ENCODE results near the gene NRXN3.

NRXN3 gene

GRCh38 chr14:79134361-79134760 is 964.2 kb downstream of the NRXN3 start:
- H3K36me3 ChIP-seq (ENCODE audit: control insufficient read depth, insufficient read depth, low read length), result no peaks in the 10 kb centered on the region
- H3K9me3 ChIP-seq (ENCODE audit: control insufficient read depth, low read length), result no peaks in the 10 kb centered on the region
- H3K27ac ChIP-seq (ENCODE audit: insufficient read depth, low read depth, low read length, poor library complexity, severe bottlenecking), result no peak overlapping the region
- WGBS, 2 experiments, result 82 to 91% methylated on average over 2 of the region's 3 CpGs
- H3K4me3 ChIP-seq (ENCODE audit: insufficient read depth, low read depth, low read length), result no peak overlapping the region
- H3K4me1 ChIP-seq (ENCODE audit: control insufficient read depth, insufficient read depth, low read length), result peaks cover 10% of the 10 kb centered on the region
- no peaks in the 10 kb centered on the region for H3K27me3 ChIP-seq (ENCODE audit: control insufficient read depth, insufficient read depth, low read length, poor library complexity, severe bottlenecking)

- Histone ChIP-seq H3K4me1 (ENCODE audit: control insufficient read depth, insufficient read depth, low read length) (peaks cover 10% of the 10 kb centered on the region), H3K27ac (ENCODE audit: insufficient read depth, low read depth, low read length, poor library complexity, severe bottlenecking) (peak overlapping the region; percentile 3), H3K36me3 (ENCODE audit: control insufficient read depth, insufficient read depth, low read length) (no peaks in the 10 kb centered on the region), H3K9me3 (ENCODE audit: control insufficient read depth, low read length) (no peaks in the 10 kb centered on the region), H3K4me3 (ENCODE audit: insufficient read depth, low read depth, low read length) (no peak overlapping the region), H3K27me3 (ENCODE audit: control insufficient read depth, insufficient read depth, low read length, poor library complexity, severe bottlenecking) (no peaks in the 10 kb centered on the region)
- WGBS, 2 experiments, result 65% methylated on average over 6 to 7 of the region's 7 CpGs
These were observed 966.2 kb downstream of the NRXN3 start for GRCh38 chr14:79136071-79137044.

GRCh38 chr14:79137045-79137430 is 966.9 kb downstream of the NRXN3 start:
- no peaks in the 10 kb centered on the region for H3K9me3 ChIP-seq (ENCODE audit: control insufficient read depth, low read length)
- peak overlapping the region; percentile 3 for H3K27ac ChIP-seq (ENCODE audit: insufficient read depth, low read depth, low read length, poor library complexity, severe bottlenecking)
- no peak overlapping the region for H3K4me3 ChIP-seq (ENCODE audit: insufficient read depth, low read depth, low read length)
- H3K27me3 ChIP-seq (ENCODE audit: control insufficient read depth, insufficient read depth, low read length, poor library complexity, severe bottlenecking), result no peaks in the 10 kb centered on the region
- 56 to 81% methylated on average over 2 of the region's 2 CpGs for WGBS, 2 experiments
- H3K4me1 ChIP-seq (ENCODE audit: control insufficient read depth, insufficient read depth, low read length), result peaks cover 10% of the 10 kb centered on the region
- H3K36me3 ChIP-seq (ENCODE audit: control insufficient read depth, insufficient read depth, low read length), result no peaks in the 10 kb centered on the region

- Histone ChIP-seq H3K36me3 (ENCODE audit: control insufficient read depth, insufficient read depth, low read length) (no peaks in the 10 kb centered on the region), H3K4me3 (ENCODE audit: insufficient read depth, low read depth, low read length) (no peak overlapping the region), H3K4me1 (ENCODE audit: control insufficient read depth, insufficient read depth, low read length) (peaks cover 10% of the 10 kb centered on the region), H3K27me3 (ENCODE audit: control insufficient read depth, insufficient read depth, low read length, poor library complexity, severe bottlenecking) (no peaks in the 10 kb centered on the region), H3K27ac (ENCODE audit: insufficient read depth, low read depth, low read length, poor library complexity, severe bottlenecking) (no peak overlapping the region), H3K9me3 (ENCODE audit: control insufficient read depth, low read length) (no peaks in the 10 kb centered on the region)
- 94 to 96% methylated on average over 3 of the region's 3 CpGs for WGBS, 2 experiments
These were observed 967.7 kb downstream of the NRXN3 start for GRCh38 chr14:79137836-79138235.

- no peaks in the 10 kb centered on the region for H3K9me3 ChIP-seq (ENCODE audit: control insufficient read depth, low read length)
- no peaks in the 10 kb centered on the region for H3K4me1 ChIP-seq (ENCODE audit: control insufficient read depth, insufficient read depth, low read length)
- H3K36me3 ChIP-seq (ENCODE audit: control insufficient read depth, insufficient read depth, low read length), result no peaks in the 10 kb centered on the region
- no peak overlapping the region for H3K27ac ChIP-seq (ENCODE audit: insufficient read depth, low read depth, low read length, poor library complexity, severe bottlenecking)
- H3K4me3 ChIP-seq (ENCODE audit: insufficient read depth, low read depth, low read length), result no peak overlapping the region
- no peaks in the 10 kb centered on the region for H3K27me3 ChIP-seq (ENCODE audit: control insufficient read depth, insufficient read depth, low read length, poor library complexity, severe bottlenecking)
- WGBS, 2 experiments, result 96 to 99% methylated on average over 3 of the region's 3 CpGs
These were observed 974.7 kb downstream of the NRXN3 start for GRCh38 chr14:79144896-79145295.

- H3K36me3 ChIP-seq (ENCODE audit: control insufficient read depth, insufficient read depth, low read length), result no peaks in the 10 kb centered on the region
- no peaks in the 10 kb centered on the region for H3K27me3 ChIP-seq (ENCODE audit: control insufficient read depth, insufficient read depth, low read length, poor library complexity, severe bottlenecking)
- WGBS, 2 experiments, result no CpG with 5 or more reads among the region's 1 CpG
- no peak overlapping the region for H3K27ac ChIP-seq (ENCODE audit: insufficient read depth, low read depth, low read length, poor library complexity, severe bottlenecking)
- no peaks in the 10 kb centered on the region for H3K9me3 ChIP-seq (ENCODE audit: control insufficient read depth, low read length)
- H3K4me3 ChIP-seq (ENCODE audit: insufficient read depth, low read depth, low read length), result no peak overlapping the region
- no peaks in the 10 kb centered on the region for H3K4me1 ChIP-seq (ENCODE audit: control insufficient read depth, insufficient read depth, low read length)
These were observed 980.1 kb downstream of the NRXN3 start for GRCh38 chr14:79150226-79150625.

- no peaks in the 10 kb centered on the region for H3K9me3 ChIP-seq (ENCODE audit: control insufficient read depth, low read length)
- H3K27ac ChIP-seq (ENCODE audit: insufficient read depth, low read depth, low read length, poor library complexity, severe bottlenecking), result no peak overlapping the region
- H3K4me1 ChIP-seq (ENCODE audit: control insufficient read depth, insufficient read depth, low read length), result no peaks in the 10 kb centered on the region
- H3K36me3 ChIP-seq (ENCODE audit: control insufficient read depth, insufficient read depth, low read length), result no peaks in the 10 kb centered on the region
- no peaks in the 10 kb centered on the region for H3K27me3 ChIP-seq (ENCODE audit: control insufficient read depth, insufficient read depth, low read length, poor library complexity, severe bottlenecking)
- H3K4me3 ChIP-seq (ENCODE audit: insufficient read depth, low read depth, low read length), result no peak overlapping the region
These were observed 987.2 kb downstream of the NRXN3 start for GRCh38 chr14:79157369-79157768.

GRCh38 chr14:79161571-79161970 is 991.4 kb downstream of the NRXN3 start:
- Histone ChIP-seq H3K27me3 (ENCODE audit: control insufficient read depth, insufficient read depth, low read length, poor library complexity, severe bottlenecking) (no peaks in the 10 kb centered on the region), H3K4me3 (ENCODE audit: insufficient read depth, low read depth, low read length) (no peak overlapping the region), H3K9me3 (ENCODE audit: control insufficient read depth, low read length) (no peaks in the 10 kb centered on the region), H3K4me1 (ENCODE audit: control insufficient read depth, insufficient read depth, low read length) (no peaks in the 10 kb centered on the region), H3K27ac (ENCODE audit: insufficient read depth, low read depth, low read length, poor library complexity, severe bottlenecking) (no peak overlapping the region), H3K36me3 (ENCODE audit: control insufficient read depth, insufficient read depth, low read length) (no peaks in the 10 kb centered on the region)
- WGBS, 2 experiments, result 44 to 52% methylated on average over 7 of the region's 7 CpGs

GRCh38 chr14:79162833-79163232 is 992.7 kb downstream of the NRXN3 start:
- Histone ChIP-seq H3K4me1 (ENCODE audit: control insufficient read depth, insufficient read depth, low read length) (no peaks in the 10 kb centered on the region), H3K9me3 (ENCODE audit: control insufficient read depth, low read length) (no peaks in the 10 kb centered on the region), H3K27me3 (ENCODE audit: control insufficient read depth, insufficient read depth, low read length, poor library complexity, severe bottlenecking) (no peaks in the 10 kb centered on the region), H3K4me3 (ENCODE audit: insufficient read depth, low read depth, low read length) (no peak overlapping the region), H3K27ac (ENCODE audit: insufficient read depth, low read depth, low read length, poor library complexity, severe bottlenecking) (no peak overlapping the region), H3K36me3 (ENCODE audit: control insufficient read depth, insufficient read depth, low read length) (no peaks in the 10 kb centered on the region)

- no peak overlapping the region for H3K27ac ChIP-seq (ENCODE audit: insufficient read depth, low read depth, low read length, poor library complexity, severe bottlenecking)
These were observed 995.4 kb downstream of the NRXN3 start for GRCh38 chr14:79165471-79166090.

More at GRCh38 chr14:79165471-79166090, 995.4 kb downstream of the NRXN3 start:
- H3K36me3 ChIP-seq (ENCODE audit: control insufficient read depth, insufficient read depth, low read length), result no peaks in the 10 kb centered on the region
- H3K4me3 ChIP-seq (ENCODE audit: insufficient read depth, low read depth, low read length), result no peak overlapping the region
- 76 to 91% methylated on average over 4 of the region's 4 CpGs for WGBS, 2 experiments
- no peaks in the 10 kb centered on the region for H3K9me3 ChIP-seq (ENCODE audit: control insufficient read depth, low read length)
- H3K4me1 ChIP-seq (ENCODE audit: control insufficient read depth, insufficient read depth, low read length), result no peaks in the 10 kb centered on the region
- H3K27me3 ChIP-seq (ENCODE audit: control insufficient read depth, insufficient read depth, low read length, poor library complexity, severe bottlenecking), result no peaks in the 10 kb centered on the region
